Right atrium auricular region (tissue), 2 donors: ENCODE data around the gene ELOB. TPM values are rescaled to one million over a fixed set of nuclear protein-coding genes. Genes with fewer than 3 reads are reported as not detected.

Source experiments
- DNase-seq: peaks from one replicate; pipeline ENCODE4 v3.0.0-alpha.2; 2019; ENCODE audit warnings: low spot score
- H3K27ac ChIP-seq, 2 donors: fragments of 200-600 bp; sonication (generic); 1 replicate in 1 of 2; 2 replicates in 1 of 2; pipeline ENCODE4 v1.5.1; 2016 to 2019
- H3K27me3 ChIP-seq, 2 donors: fragments of 200-600 bp; sonication (generic); one replicate each; pipeline versions ENCODE4 v1.5.1 to v1.6.0; 2017 to 2019
- H3K36me3 ChIP-seq: fragments of 200-600 bp; sonication (generic); one replicate; pipeline ENCODE4 v1.5.1; 2016
- H3K4me1 ChIP-seq, 2 donors: fragments of 200-600 bp; sonication (generic); one replicate each; pipeline versions ENCODE4 v1.5.1 to v1.6.0; 2017 to 2019
- H3K4me3 ChIP-seq, 2 donors: fragments of 200-600 bp; sonication (generic); 1 replicate in 1 of 2; 2 replicates in 1 of 2; pipeline ENCODE4 v1.5.1; 2017 to 2019; ENCODE audit warnings: mild to moderate bottlenecking in 1 of 2, moderate library complexity in 1 of 2
- H3K9me3 ChIP-seq, 2 donors: fragments of 200-600 bp; sonication (generic); one replicate each; pipeline ENCODE4 v1.5.1; 2019
- CTCF ChIP-seq, 2 donors: fragments of 200-600 bp; sonication (generic); IDR thresholded peaks; one replicate each; pipeline ENCODE4 v1.5.1; 2019; ENCODE audit warnings: antibody characterized with exemption in 2 of 2
- total RNA-seq, 2 donors: library from RNA; depleted of rRNA; stranded (reverse); fragments of >200 nt; gene quantifications; one replicate each; pipeline ENCODE4 v1.1.0, GENCODE V29; 2016

The ELOB gene
- total RNA-seq, 2 donors from 2014 or later: 408 to 856 TPM

- peaks cover 0 to 3% of the 10 kb centered on the region in 2 donors for H3K27me3 ChIP-seq
Measured at GRCh38 chr16:2813771-2814221, 36.7 kb upstream of the ELOB start.

DNA sequence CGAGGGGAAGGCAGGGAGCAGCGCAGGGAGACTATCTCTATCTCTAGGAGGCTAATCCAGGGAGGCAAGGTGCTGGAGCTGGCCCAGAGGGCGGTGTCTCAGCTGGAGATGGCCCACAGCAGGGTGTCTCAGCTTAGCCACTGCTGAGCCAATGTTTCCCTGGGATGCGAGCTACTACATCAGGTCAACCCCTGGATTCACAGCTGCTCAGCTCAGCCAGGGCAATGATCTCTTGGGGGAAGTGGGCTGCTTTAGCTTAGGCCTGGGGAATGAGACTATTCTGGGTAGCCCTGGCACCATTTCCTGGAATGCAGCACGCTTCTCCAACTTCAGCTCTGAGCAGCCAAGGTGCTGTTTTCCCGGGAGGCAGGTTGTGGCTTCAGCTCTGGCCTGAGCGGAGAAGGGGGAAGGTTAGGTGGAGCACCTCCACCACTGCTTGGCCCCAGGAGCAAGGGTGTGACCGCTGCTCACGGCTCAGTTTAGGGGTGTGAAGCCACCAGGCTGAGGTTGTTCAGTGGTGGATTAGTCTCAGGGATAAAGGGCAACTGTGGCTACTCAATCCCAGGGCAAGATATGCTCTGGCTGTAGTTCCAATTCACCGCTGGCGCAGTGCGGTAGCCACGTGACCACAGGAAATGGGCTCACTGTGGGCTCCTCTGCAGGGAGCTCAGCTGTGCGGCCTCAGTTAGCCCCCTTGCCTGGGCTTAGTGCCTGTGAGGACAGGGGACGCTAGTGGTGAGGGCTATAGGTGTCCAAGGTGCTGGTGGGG is 34.8 kb upstream of the ELOB start:
- DNase-seq: no peak
- no peaks in the 10 kb centered on the region for H3K36me3 ChIP-seq
- no peaks in the 10 kb centered on the region for H3K4me1 ChIP-seq
- no peak overlapping the region for H3K27ac ChIP-seq
- no peak for TF ChIP-seq CTCF (IDR thresholded peaks at IDR 0.05)
- H3K9me3 ChIP-seq: no peaks in the 10 kb centered on the region
- H3K27me3 ChIP-seq: no peaks in the 10 kb centered on the region
- H3K4me3 ChIP-seq: no peak overlapping the region

More at GRCh38 chr16:2813771-2814221, 36.7 kb upstream of the ELOB start:
- DNase-seq: no peak
- Histone ChIP-seq H3K4me3 (no peak overlapping the region), H3K27ac (no peak overlapping the region), H3K36me3 (no peaks in the 10 kb centered on the region), H3K4me1 (no peaks in the 10 kb centered on the region), H3K9me3 (no peaks in the 10 kb centered on the region)
- no peak for TF ChIP-seq CTCF (IDR thresholded peaks at IDR 0.05)

GRCh38 chr16:2810651-2811050 is 33.6 kb upstream of the ELOB start:
- no peak for DNase-seq
- no peak overlapping the region for H3K27ac ChIP-seq
- H3K36me3 ChIP-seq: no peaks in the 10 kb centered on the region
- H3K4me1 ChIP-seq: no peaks in the 10 kb centered on the region
- no peak overlapping the region for H3K4me3 ChIP-seq
- no peaks in the 10 kb centered on the region for H3K9me3 ChIP-seq
- TF ChIP-seq CTCF (IDR thresholded peaks at IDR 0.05): no peak
- no peaks in the 10 kb centered on the region for H3K27me3 ChIP-seq

DNA sequence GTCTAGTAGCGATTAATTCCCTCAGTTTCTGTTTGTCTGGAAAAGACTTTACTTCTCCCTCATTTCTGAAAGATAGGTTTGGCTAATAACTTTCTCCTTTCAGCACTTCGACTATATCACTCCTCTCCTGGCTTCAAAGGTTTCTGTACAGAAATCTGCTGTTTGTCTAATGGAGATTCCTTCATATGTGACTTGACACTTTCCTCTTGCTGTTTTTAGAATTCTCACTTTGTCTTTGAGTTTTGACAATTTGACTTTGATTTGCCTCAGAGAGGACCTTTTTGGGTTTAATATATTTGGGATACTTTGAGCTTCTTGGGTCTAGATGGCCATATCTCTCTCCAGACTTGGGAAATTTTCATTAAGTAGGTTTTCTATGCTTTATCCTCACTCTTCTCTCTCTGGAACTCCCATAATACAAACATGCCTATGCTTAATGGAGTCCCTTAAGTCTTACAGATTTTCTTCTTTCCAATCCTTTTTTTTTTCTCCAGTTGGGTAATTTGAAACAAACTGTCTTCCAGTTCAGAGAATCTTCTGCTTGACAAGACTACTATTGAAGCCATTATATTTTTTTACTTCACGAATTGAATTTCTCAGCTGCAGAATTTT is 32.2 kb upstream of the ELOB start:
- no peak for DNase-seq
- H3K9me3 ChIP-seq: peaks cover 0 to 3% of the 10 kb centered on the region in 2 donors
- H3K27me3 ChIP-seq: no peaks in the 10 kb centered on the region
- TF ChIP-seq CTCF (IDR thresholded peaks at IDR 0.05): no peak
- no peak overlapping the region for H3K27ac ChIP-seq
- H3K36me3 ChIP-seq: no peaks in the 10 kb centered on the region
- no peaks in the 10 kb centered on the region for H3K4me1 ChIP-seq
- no peak overlapping the region for H3K4me3 ChIP-seq

- no peaks in the 10 kb centered on the region for H3K36me3 ChIP-seq
- TF ChIP-seq CTCF (IDR thresholded peaks at IDR 0.05): no peak
- peaks cover 0 to 13% of the 10 kb centered on the region in 2 donors for H3K9me3 ChIP-seq
- no peak for DNase-seq
- no peak overlapping the region for H3K27ac ChIP-seq
- no peaks in the 10 kb centered on the region for H3K27me3 ChIP-seq
- no peak overlapping the region for H3K4me3 ChIP-seq
- no peaks in the 10 kb centered on the region for H3K4me1 ChIP-seq
Measured at GRCh38 chr16:2808181-2808580, 31.1 kb upstream of the ELOB start.
